ENCODE measurements around the gene PYCR2. TPM values are rescaled to one million over a fixed set of nuclear protein-coding genes. Genes with fewer than 3 reads are reported as not detected.
A peak's percentile ranks its signal among the peaks of the same experiment; 100 is the strongest.

The PYCR2 gene
- total RNA-seq, 4 donors from 2014 or later: 31.1 to 46.2 (median 35.5) TPM

- Histone ChIP-seq H3K9me3 (no peaks in the 10 kb centered on the region), H3K36me3 (no peaks in the 10 kb centered on the region), H3K4me1 (peaks cover 0 to 7% (median 2%) of the 10 kb centered on the region in 4 donors), H3K4me3 (no peak overlapping the region), H3K27me3 (no peaks in the 10 kb centered on the region), H3K27ac (no peak overlapping the region)
- no peak for TF ChIP-seq POLR2A (IDR thresholded peaks at IDR 0.05)
- TF ChIP-seq, protein P1, sequence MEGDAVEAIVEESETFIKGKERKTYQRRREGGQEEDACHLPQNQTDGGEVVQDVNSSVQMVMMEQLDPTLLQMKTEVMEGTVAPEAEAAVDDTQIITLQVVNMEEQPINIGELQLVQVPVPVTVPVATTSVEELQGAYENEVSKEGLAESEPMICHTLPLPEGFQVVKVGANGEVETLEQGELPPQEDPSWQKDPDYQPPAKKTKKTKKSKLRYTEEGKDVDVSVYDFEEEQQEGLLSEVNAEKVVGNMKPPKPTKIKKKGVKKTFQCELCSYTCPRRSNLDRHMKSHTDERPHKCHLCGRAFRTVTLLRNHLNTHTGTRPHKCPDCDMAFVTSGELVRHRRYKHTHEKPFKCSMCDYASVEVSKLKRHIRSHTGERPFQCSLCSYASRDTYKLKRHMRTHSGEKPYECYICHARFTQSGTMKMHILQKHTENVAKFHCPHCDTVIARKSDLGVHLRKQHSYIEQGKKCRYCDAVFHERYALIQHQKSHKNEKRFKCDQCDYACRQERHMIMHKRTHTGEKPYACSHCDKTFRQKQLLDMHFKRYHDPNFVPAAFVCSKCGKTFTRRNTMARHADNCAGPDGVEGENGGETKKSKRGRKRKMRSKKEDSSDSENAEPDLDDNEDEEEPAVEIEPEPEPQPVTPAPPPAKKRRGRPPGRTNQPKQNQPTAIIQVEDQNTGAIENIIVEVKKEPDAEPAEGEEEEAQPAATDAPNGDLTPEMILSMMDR (IDR thresholded peaks at IDR 0.05): no peak
- DNase-seq: no peak
These were observed 21.5 kb upstream of the PYCR2 start for GRCh38 chr1:225945564-225945963.

DNA sequence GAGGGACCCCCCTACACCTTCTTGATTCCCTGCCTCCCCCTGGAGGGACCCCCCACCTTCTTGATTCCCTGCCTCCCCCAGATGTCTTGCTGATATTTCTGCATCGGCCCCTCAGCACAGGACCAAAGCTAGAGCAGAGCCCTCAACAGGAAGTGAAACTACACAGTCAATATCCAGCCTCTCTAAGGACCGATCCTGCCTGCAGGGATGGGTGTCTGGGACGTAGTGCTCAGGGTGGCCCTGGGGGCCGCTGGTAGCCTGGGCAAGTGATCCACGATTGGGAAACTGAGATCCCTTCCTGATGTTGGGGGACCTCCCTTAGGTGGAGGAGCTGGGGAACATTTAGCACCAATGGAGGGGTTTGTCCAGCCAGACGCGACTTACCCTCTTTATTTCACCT is 20.9 kb upstream of the PYCR2 start:
- H3K27ac ChIP-seq: no peak overlapping the region
- no peak overlapping the region for H3K4me3 ChIP-seq
- H3K9me3 ChIP-seq: no peaks in the 10 kb centered on the region
- no peaks in the 10 kb centered on the region for H3K36me3 ChIP-seq
- H3K27me3 ChIP-seq: no peaks in the 10 kb centered on the region
- peak in 1 of 3 donors; percentile 24 for DNase-seq
- TF ChIP-seq, protein P1 (IDR thresholded peaks at IDR 0.05): no peak
- no peak for TF ChIP-seq POLR2A (IDR thresholded peaks at IDR 0.05)
- peaks cover 0 to 7% (median 2%) of the 10 kb centered on the region in 4 donors for H3K4me1 ChIP-seq

DNA sequence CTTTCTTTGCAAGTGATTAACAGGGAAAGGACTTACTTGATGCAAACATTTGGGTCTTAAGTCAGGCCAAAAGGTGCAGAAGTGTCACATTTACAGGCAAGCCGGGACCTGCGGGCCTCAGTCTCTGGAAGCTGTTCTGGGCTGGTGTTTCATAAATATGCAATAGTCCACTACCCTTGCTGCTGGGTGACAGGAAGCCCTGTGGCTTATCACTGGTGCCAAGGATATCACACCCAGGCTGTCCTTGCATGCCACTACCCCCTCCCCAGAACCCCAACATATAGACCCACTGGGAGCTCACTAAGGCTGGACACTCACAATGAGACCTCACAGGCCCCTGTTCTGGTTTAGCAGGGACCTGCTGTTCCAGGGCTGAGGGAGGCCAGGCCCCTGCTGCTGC is 20.3 kb upstream of the PYCR2 start:
- H3K27ac ChIP-seq: no peak overlapping the region
- TF ChIP-seq, protein P1 (IDR thresholded peaks at IDR 0.05): no peak
- no peak for TF ChIP-seq POLR2A (IDR thresholded peaks at IDR 0.05)
- no peaks in the 10 kb centered on the region for H3K27me3 ChIP-seq
- no peak for DNase-seq
- no peak overlapping the region for H3K4me3 ChIP-seq
- H3K9me3 ChIP-seq: no peaks in the 10 kb centered on the region
- H3K36me3 ChIP-seq: no peaks in the 10 kb centered on the region
- peaks cover 0 to 7% (median 2%) of the 10 kb centered on the region in 4 donors for H3K4me1 ChIP-seq

DNA sequence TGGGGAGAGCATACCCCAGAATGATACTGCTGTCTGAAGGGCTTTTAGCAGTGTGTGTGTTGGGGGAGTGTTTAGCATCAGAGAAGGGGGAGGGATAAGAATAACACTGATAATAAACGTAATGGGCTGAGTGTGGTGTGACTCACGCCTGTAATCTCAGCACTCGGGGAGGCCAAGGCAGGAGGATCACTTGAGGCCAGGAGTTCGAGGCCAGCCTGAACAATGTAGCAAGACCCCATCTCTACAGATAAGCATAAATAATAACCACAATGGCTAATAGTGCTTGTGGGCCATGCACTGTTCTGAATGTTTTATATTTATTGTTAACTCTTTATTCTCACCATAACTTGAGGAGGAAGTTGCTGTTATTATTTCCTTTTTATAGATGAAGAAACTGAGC is 19.5 kb upstream of the PYCR2 start:
- Histone ChIP-seq H3K9me3 (no peaks in the 10 kb centered on the region), H3K4me3 (no peak overlapping the region), H3K27me3 (no peaks in the 10 kb centered on the region), H3K36me3 (no peaks in the 10 kb centered on the region), H3K4me1 (peaks cover 0 to 7% (median 2%) of the 10 kb centered on the region in 4 donors), H3K27ac (no peak overlapping the region)
- no peak for DNase-seq
- TF ChIP-seq, protein P1 (IDR thresholded peaks at IDR 0.05): no peak
- TF ChIP-seq POLR2A (IDR thresholded peaks at IDR 0.05): no peak

DNA sequence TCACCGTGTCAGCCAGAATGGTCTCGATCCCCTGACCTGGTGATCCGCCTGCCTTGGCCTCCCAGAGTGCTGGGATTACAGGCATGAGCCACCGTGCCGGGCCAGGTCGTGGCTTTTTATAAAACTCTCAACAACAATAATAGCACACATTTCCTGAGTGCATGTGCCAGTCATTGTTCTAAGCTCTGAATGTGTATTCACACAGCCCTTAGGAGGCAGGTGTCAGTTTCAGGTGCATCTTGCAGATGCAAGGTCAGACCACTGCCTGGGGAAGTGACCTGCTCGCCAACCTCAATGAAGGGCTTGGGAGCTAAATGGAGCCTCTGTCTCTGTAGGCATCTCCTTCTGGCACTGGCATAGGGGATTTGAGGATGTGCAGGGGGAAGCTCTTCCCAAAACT is 18.5 kb upstream of the PYCR2 start:
- no peaks in the 10 kb centered on the region for H3K36me3 ChIP-seq
- H3K4me3 ChIP-seq: no peak overlapping the region
- no peaks in the 10 kb centered on the region for H3K27me3 ChIP-seq
- no peak for TF ChIP-seq POLR2A (IDR thresholded peaks at IDR 0.05)
- TF ChIP-seq, protein P1 (IDR thresholded peaks at IDR 0.05): no peak
- H3K27ac ChIP-seq: no peak overlapping the region
- peaks cover 0 to 7% (median 2%) of the 10 kb centered on the region in 4 donors for H3K4me1 ChIP-seq
- no peaks in the 10 kb centered on the region for H3K9me3 ChIP-seq
- peak in 1 of 3 donors; percentile 49 for DNase-seq

GRCh38 chr1:225941942-225942222 is 17.8 kb upstream of the PYCR2 start:
- Histone ChIP-seq H3K9me3 (no peaks in the 10 kb centered on the region), H3K36me3 (no peaks in the 10 kb centered on the region), H3K27ac (no peak overlapping the region), H3K27me3 (no peaks in the 10 kb centered on the region), H3K4me3 (no peak overlapping the region), H3K4me1 (peaks cover 0 to 7% (median 2%) of the 10 kb centered on the region in 4 donors)
- no peak for DNase-seq
- TF ChIP-seq POLR2A (IDR thresholded peaks at IDR 0.05): no peak
- TF ChIP-seq, protein P1 (IDR thresholded peaks at IDR 0.05): no peak

All from Peyer's patch (tissue), 4 donors.